Epithelial cell of esophagus (primary cell): ENCODE measurements around the gene RPS8.
A peak's percentile ranks its signal among the peaks of the same experiment; 100 is the strongest.

Experiments
- DNase-seq: peaks from one replicate; pipeline ENCODE4 v3.0.0; 2010; ENCODE audit warnings: low read depth
- H3K4me3 ChIP-seq: 2 replicates; pipeline ENCODE4 v1.5.1; 2011; ENCODE audit warnings: mild to moderate bottlenecking, low read length, control low read depth
- TF ChIP-seq, protein P1 (sequence below): IDR thresholded peaks from 2 replicates; pipeline ENCODE4 v1.5.1; 2011; ENCODE audit warnings: low read depth, mild to moderate bottlenecking, low read length, control low read depth, inconsistent platforms; ENCODE audit not compliant: insufficient read depth; ENCODE audit errors: missing control alignments

RPS8 gene

DNA sequence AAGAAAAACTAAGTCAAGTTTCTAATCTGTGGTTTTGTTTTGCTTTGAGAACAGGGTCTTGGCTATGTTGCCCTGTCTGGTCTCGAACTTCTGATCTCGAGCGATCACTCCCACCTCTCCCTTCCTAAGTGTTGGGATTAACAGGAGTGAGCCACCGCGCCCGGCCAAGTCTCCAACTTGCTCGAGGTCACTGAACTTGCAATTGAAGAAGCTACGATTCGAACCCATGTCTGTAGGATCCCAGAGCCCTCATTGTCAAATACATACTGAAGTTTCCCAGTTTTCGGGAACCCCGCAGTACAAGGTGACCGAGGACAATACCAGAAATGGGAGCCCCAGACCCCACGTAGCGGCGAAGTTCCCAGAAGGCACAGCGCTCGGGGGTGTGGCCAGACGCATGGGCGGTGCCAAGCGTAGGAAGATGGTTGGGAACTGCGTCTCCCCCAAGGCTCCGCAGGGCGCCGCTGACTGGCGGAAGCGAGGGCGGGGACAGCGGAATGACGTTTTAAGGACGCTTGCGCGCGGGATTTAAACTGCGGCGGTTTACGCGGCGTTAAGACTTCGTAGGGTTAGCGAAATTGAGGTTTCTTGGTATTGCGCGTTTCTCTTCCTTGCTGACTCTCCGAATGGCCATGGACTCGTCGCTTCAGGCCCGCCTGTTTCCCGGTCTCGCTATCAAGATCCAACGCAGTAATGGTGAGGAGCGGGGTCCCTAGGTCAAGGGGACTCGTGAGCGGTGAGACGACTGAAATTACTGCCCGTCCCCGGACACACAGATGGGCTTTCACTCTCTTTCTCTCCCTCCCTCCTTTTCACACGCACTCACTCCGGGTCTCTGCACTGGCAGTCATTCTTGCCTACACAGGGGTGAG, 35.8 kb upstream of the RPS8 start, which contains the start of gene KIF2C:
KIF2C (plus strand) TSS at position 531 of the 872 bp plus-strand sequence; CDS start at position 627, 96 bp downstream.
- TF ChIP-seq, protein P1, sequence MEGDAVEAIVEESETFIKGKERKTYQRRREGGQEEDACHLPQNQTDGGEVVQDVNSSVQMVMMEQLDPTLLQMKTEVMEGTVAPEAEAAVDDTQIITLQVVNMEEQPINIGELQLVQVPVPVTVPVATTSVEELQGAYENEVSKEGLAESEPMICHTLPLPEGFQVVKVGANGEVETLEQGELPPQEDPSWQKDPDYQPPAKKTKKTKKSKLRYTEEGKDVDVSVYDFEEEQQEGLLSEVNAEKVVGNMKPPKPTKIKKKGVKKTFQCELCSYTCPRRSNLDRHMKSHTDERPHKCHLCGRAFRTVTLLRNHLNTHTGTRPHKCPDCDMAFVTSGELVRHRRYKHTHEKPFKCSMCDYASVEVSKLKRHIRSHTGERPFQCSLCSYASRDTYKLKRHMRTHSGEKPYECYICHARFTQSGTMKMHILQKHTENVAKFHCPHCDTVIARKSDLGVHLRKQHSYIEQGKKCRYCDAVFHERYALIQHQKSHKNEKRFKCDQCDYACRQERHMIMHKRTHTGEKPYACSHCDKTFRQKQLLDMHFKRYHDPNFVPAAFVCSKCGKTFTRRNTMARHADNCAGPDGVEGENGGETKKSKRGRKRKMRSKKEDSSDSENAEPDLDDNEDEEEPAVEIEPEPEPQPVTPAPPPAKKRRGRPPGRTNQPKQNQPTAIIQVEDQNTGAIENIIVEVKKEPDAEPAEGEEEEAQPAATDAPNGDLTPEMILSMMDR, result no peak
- peak; percentile 98 for DNase-seq

DNA sequence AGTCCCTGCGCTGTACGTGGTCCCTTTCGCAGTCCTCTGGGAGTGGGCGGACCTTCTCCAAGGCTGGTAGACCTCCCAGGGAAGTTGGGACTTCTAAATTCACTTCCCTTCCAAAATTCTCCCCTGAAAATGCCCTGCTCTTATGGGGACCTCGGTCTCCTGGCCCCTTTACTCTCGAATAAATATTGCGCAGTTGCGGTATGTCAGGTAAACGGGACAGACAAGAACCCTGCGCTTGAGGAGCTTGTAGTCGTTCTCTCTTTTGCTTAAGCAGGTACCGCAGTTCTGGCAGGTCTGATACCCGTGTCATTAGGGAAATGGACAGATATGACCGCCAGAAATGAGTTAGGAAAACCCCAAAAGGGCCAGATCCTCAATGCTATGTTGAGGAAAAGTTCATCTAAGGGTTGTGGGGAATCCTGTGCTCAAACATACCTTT, 35.1 kb upstream of the RPS8 start:
- TF ChIP-seq, protein P1, result no peak
- H3K4me3 ChIP-seq, result peak overlapping the region; percentile 75

More for the DNA sequence above, 35.8 kb upstream of the RPS8 start, which contains the start of gene KIF2C:
- peak within 1 kb of the TSS; percentile 75 for H3K4me3 ChIP-seq

DNA sequence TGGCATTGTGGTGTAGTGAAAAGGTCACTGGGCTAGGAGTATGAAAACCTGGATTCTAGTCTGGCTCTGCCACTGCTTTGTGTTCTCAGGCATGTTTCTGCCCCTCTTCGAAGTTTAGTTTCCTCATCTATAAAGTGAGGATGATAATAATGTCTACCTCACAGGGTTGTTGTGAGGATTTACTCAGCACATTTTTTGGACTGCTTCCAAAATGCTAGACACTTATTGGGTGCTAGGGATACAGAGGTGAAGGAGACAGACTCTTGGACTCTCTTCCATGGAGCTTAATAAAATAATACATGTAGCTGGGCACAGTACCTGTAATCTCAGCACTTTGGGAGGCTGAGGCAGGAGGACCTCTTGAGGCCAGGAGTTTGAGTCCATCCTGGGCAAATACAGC, 32.1 kb upstream of the RPS8 start:
- TF ChIP-seq, protein P1, result no peak
- H3K4me3 ChIP-seq, result no peak overlapping the region
- no peak for DNase-seq

More for the DNA sequence above, 35.1 kb upstream of the RPS8 start:
- DNase-seq, result peak; percentile 5

DNA sequence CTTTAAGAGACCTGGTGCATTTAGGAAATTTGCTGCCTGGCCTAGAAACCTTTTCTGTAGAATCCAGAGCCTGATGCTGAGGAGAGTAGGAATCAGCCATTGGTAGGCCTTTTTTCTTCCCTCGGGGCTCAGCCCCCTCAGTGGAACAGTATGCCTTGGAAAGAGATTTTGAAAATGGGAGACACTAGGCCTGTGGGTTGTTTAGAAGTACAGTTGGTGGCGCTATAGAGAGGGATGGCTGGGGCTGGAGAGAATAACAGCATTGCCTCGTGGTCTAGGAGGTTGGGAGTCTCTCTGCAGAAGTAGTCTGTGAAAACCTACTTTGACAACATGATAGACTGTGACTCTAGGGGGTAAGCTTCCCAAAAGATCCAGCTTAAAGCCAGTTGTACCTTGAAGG, 27.5 kb upstream of the RPS8 start:
- no peak for DNase-seq
- TF ChIP-seq, protein P1, result no peak
- no peak overlapping the region for H3K4me3 ChIP-seq

DNA sequence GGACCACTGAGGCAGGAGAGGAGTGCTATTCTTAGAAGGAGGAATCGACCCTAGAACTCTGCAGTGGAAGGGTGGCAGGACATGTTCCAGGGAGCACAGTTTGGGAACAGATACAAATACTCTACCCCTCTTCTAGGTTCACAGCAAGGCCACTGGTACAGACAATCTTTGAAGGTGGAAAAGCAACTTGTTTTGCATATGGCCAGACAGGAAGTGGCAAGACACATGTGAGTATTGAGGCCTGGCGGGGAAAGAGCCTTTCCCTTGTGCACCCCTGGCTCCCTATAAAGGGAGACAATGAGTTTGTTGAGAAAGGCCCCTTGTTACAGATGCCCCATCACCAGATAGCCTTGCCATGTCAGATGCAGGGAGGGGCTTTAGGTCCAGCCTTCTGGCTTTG, 17.9 kb upstream of the RPS8 start:
- H3K4me3 ChIP-seq, result no peak overlapping the region
- TF ChIP-seq, protein P1, result no peak
- DNase-seq, result no peak

DNA sequence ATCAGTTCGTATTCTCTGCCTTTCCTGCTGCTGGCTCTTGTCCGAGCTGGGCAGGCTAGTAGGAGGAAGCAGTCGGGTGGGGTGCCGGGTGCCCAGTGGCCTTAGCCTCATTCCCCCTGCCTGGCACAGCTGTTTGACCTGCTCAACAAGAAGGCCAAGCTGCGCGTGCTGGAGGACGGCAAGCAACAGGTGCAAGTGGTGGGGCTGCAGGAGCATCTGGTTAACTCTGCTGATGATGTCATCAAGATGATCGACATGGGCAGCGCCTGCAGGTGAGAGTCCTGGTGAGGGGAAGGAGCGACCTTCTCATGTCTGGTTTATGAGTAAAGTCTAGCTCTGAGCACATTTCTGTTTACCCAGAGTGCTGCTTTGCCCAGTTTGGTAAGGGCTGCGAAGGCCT, 16.3 kb upstream of the RPS8 start:
- TF ChIP-seq, protein P1, result no peak
- DNase-seq, result no peak
- no peak overlapping the region for H3K4me3 ChIP-seq
